PC-9 (cell line): ENCODE data around the gene KCNC3. TPM values are rescaled to one million over a fixed set of nuclear protein-coding genes. Genes with fewer than 3 reads are reported as not detected.

Experiments used
- BruUV-seq: library from RNA; stranded (reverse); fragments of 400-500 nt; replicated peaks from 2 replicates; lab custom pipeline; 2021; lab: Mats Ljungman, UMichigan
- CTCF ChIA-PET: fragments of 300-600 bp; sonication (Branson Sonifier 250); formaldehyde crosslinking; loops from one replicate; lab custom pipeline; 2022; ENCODE audit warnings: antibody characterized with exemption; lab: Charles Lee
- POLR2A ChIA-PET: fragments of 300-600 bp; sonication (Branson Sonifier 250); formaldehyde crosslinking; loops from one replicate; lab custom pipeline; 2022; ENCODE audit warnings: antibody characterized with exemption; ENCODE audit not compliant: unreplicated experiment; lab: Charles Lee
- DNase-seq, 2 experiments: peaks; one replicate each; pipeline versions ENCODE4 v3.0.0 to v3.0.0-alpha.2; 2015 to 2022; ENCODE audit warnings: mixed read lengths in 1 of 2
- H2AFZ ChIP-seq: fragments of 200-600 bp; sonication (generic); 2 replicates; pipeline ENCODE4 v1.8.1; 2017; ENCODE audit warnings: antibody characterized with exemption
- H3F3A ChIP-seq: fragments of 200-600 bp; sonication (generic); 2 replicates; pipeline ENCODE4 v1.8.1; 2017; ENCODE audit warnings: antibody characterized with exemption, mild to moderate bottlenecking, low read depth; ENCODE audit not compliant: insufficient read depth
- H3K27ac ChIP-seq: fragments of 200-600 bp; sonication (generic); 2 replicates; pipeline ENCODE4 v1.6.1; 2016; ENCODE audit warnings: mixed run types
- H3K27me3 ChIP-seq: fragments of 200-600 bp; sonication (generic); 2 replicates; pipeline ENCODE4 v1.6.1; 2016; ENCODE audit warnings: low read depth, mixed run types; ENCODE audit not compliant: insufficient read depth
- H3K36me3 ChIP-seq: fragments of 200-600 bp; sonication (generic); 2 replicates; pipeline ENCODE4 v1.6.1; 2016; ENCODE audit warnings: low read depth, mixed run types
- H3K4me1 ChIP-seq: fragments of 200-600 bp; sonication (generic); replicated peaks from 2 replicates; pipeline ENCODE4 v1.6.1; 2016; ENCODE audit warnings: mixed run types; ENCODE audit not compliant: insufficient read depth
- H3K4me2 ChIP-seq: fragments of 200-600 bp; sonication (generic); 2 replicates; pipeline ENCODE4 v1.6.1; 2017; ENCODE audit warnings: mixed run types
- H3K4me3 ChIP-seq: fragments of 200-600 bp; sonication (generic); 2 replicates; pipeline ENCODE4 v1.6.1; 2016; ENCODE audit warnings: mixed run types
- H3K79me2 ChIP-seq: fragments of 200-600 bp; sonication (generic); 2 replicates; pipeline ENCODE4 v1.6.1; 2017; ENCODE audit warnings: low read depth, mixed run types
- H3K9me2 ChIP-seq: fragments of 200-600 bp; sonication (generic); 2 replicates; pipeline ENCODE4 v1.8.1; 2017; ENCODE audit warnings: mild to moderate bottlenecking; ENCODE audit not compliant: insufficient read depth
- H3K9me3 ChIP-seq: fragments of 200-600 bp; sonication (generic); 2 replicates; pipeline ENCODE4 v1.8.1; 2016; ENCODE audit warnings: low read depth; ENCODE audit not compliant: insufficient read depth
- H4K20me1 ChIP-seq: fragments of 200-600 bp; sonication (generic); 2 replicates; pipeline ENCODE4 v1.8.1; 2017; ENCODE audit not compliant: insufficient read depth
- EZH2 ChIP-seq: fragments of 200-600 bp; sonication (generic); IDR thresholded peaks from 2 replicates; pipeline ENCODE4 v1.8.0; 2017; ENCODE audit warnings: antibody characterized with exemption, low read depth
- intact Hi-C: fragments of 100-400 bp; cut with micrococcal nuclease; formaldehyde crosslinking; loops from one replicate; pipeline ENCODE4 v1.10.0; 2022; ENCODE audit not compliant: unreplicated experiment
- total RNA-seq: library from RNA; stranded (reverse); gene quantifications from 2 replicates; pipeline ENCODE4 v1.2.3, GENCODE V29; 2021
- TF ChIP-seq, protein P1 (sequence below): fragments of 200-600 bp; sonication (generic); conservative IDR thresholded peaks from 2 replicates; pipeline ENCODE4 v1.6.1; 2017; ENCODE audit warnings: mixed run types, antibody characterized with exemption, mild to moderate bottlenecking, moderate library complexity

KCNC3 gene
- total RNA-seq, 1 experiment from 2014 or later: 9.0 TPM

DNA sequence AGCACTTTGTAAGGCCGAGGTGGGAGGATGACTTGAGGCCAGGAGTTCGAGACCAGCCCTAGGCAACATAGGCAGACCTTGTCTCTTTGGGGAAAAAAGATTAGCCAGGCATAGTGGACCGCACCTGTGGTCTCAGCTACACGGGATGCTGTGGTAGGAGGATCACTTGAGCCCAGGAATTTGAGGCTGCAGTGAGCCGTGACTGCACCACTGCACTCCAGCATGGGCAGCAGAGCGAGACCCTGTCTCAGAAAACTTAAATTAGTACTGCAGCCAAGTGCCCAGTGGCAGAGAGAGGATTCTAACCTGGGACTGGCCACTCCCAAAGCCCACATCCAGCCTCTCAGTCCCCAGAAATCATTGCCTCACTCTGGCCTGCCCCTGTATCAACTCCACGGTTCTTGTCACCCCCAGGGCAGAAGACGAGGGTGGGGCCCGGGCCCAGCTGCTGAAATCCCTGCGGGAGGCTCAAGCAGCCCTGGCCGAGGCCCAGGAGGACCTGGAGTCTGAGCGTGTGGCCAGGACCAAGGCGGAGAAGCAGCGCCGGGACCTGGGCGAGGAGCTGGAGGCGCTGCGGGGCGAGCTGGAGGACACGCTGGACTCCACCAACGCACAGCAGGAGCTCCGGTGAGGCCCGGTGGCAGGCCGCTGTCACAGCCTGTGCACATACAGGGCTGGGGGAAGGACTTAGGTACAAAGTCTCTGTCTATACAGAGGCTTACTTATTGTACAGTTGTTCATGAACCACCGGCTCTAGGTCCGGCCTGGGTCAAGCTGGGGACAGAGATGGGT is 53.4 kb downstream of the KCNC3 start:
- ChIA-PET CTCF (no interaction called here), POLR2A (no interaction called here)
- intact Hi-C loops: no loop called here

GRCh38 chr19:50273821-50274220 is 55.4 kb downstream of the KCNC3 start:
- DNase-seq: no peak
- TF ChIP-seq, protein P1, sequence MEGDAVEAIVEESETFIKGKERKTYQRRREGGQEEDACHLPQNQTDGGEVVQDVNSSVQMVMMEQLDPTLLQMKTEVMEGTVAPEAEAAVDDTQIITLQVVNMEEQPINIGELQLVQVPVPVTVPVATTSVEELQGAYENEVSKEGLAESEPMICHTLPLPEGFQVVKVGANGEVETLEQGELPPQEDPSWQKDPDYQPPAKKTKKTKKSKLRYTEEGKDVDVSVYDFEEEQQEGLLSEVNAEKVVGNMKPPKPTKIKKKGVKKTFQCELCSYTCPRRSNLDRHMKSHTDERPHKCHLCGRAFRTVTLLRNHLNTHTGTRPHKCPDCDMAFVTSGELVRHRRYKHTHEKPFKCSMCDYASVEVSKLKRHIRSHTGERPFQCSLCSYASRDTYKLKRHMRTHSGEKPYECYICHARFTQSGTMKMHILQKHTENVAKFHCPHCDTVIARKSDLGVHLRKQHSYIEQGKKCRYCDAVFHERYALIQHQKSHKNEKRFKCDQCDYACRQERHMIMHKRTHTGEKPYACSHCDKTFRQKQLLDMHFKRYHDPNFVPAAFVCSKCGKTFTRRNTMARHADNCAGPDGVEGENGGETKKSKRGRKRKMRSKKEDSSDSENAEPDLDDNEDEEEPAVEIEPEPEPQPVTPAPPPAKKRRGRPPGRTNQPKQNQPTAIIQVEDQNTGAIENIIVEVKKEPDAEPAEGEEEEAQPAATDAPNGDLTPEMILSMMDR: no peak
- no peak for TF ChIP-seq EZH2
- Histone ChIP-seq H3K4me1 (no peaks in the 10 kb centered on the region), H3K27ac (no peak overlapping the region), H2AFZ (no peak overlapping the region), H3K4me2 (no peak overlapping the region), H3F3A (no peaks in the 10 kb centered on the region), H4K20me1 (peaks cover 10% of the 10 kb centered on the region; the same call in 1 of the 2 replicates), H3K79me2 (no peaks in the 10 kb centered on the region), H3K9me3 (no peaks in the 10 kb centered on the region), H3K4me3 (no peak overlapping the region), H3K36me3 (peaks cover 13% of the 10 kb centered on the region), H3K9me2 (no peaks in the 10 kb centered on the region), H3K27me3 (no peaks in the 10 kb centered on the region)
- POLR2A ChIA-PET: no interaction called here
- CTCF ChIA-PET: interaction anchor here (0.7 kb wide), 1 partner anchor 107 kb away, joined by 5 read pairs; no protein-coding TSS in a partner anchor
- no TSS peak for BruUV-seq
- intact Hi-C loops: no loop called here

More for the DNA sequence above, 53.4 kb downstream of the KCNC3 start:
- Histone ChIP-seq H3K9me3 (no peaks in the 10 kb centered on the region), H3K4me1 (no peaks in the 10 kb centered on the region), H3K27ac (no peak overlapping the region), H3F3A (no peaks in the 10 kb centered on the region), H2AFZ (no peak overlapping the region), H3K27me3 (no peaks in the 10 kb centered on the region), H3K79me2 (no peaks in the 10 kb centered on the region), H3K9me2 (no peaks in the 10 kb centered on the region), H4K20me1 (peaks cover 10% of the 10 kb centered on the region; the same call in 1 of the 2 replicates), H3K36me3 (peaks cover 13% of the 10 kb centered on the region), H3K4me2 (no peak overlapping the region), H3K4me3 (no peak overlapping the region)
- no TSS peak for BruUV-seq
- no peak for DNase-seq
- TF ChIP-seq, protein P1: no peak
- TF ChIP-seq EZH2: no peak

GRCh38 chr19:50272263-50272897 is 56.8 kb downstream of the KCNC3 start:
- Histone ChIP-seq H3K4me3 (no peak overlapping the region), H3K79me2 (no peaks in the 10 kb centered on the region), H3K9me3 (no peaks in the 10 kb centered on the region), H3K9me2 (no peaks in the 10 kb centered on the region), H3K4me2 (no peak overlapping the region), H2AFZ (no peak overlapping the region), H3K36me3 (peaks cover 16% of the 10 kb centered on the region), H3K27ac (no peak overlapping the region), H3K27me3 (no peaks in the 10 kb centered on the region), H3K4me1 (no peaks in the 10 kb centered on the region), H4K20me1 (peaks cover 10% of the 10 kb centered on the region; the same call in 1 of the 2 replicates), H3F3A (no peaks in the 10 kb centered on the region)
- CTCF ChIA-PET: no interaction called here
- POLR2A ChIA-PET: no interaction called here
- DNase-seq: no peak
- intact Hi-C loops: no loop called here
- no TSS peak for BruUV-seq
- TF ChIP-seq, protein P1: no peak
- no peak for TF ChIP-seq EZH2
